Natural killer cell (primary cell): ENCODE measurements around the gene RFC4. TPM values are rescaled to one million over a fixed set of nuclear protein-coding genes. Genes with fewer than 3 reads are reported as not detected.

Experiments used
- ATAC-seq, 3 donors: fragments of 150-1000 bp in 2 of 3; fragments of 200-7000 bp in 1 of 3; cut with Tn5 transposase; 1 replicate in 1 of 3; 2 replicates in 2 of 3; pipeline ENCODE4 v1.10.0; 2021; ENCODE audit warnings: mild to moderate bottlenecking in 2 of 3, moderate library complexity in 2 of 3
- DNase-seq, 2 donors: peaks; one replicate each; pipeline versions ENCODE4 v3.0.0 to v3.0.0-alpha.2; 2013 to 2021; ENCODE audit warnings: mixed read lengths in 1 of 2
- H3K27ac ChIP-seq: one replicate; pipeline ENCODE4 v1.5.1; 2013; ENCODE audit warnings: mild to moderate bottlenecking, low read length
- H3K27me3 ChIP-seq: one replicate; pipeline ENCODE4 v1.6.1; 2013; ENCODE audit warnings: low read length; ENCODE audit not compliant: control insufficient read depth, insufficient read depth
- H3K36me3 ChIP-seq: one replicate; pipeline ENCODE4 v1.6.1; 2013; ENCODE audit warnings: low read length; ENCODE audit not compliant: control insufficient read depth, insufficient read depth
- H3K4me1 ChIP-seq: one replicate; pipeline ENCODE4 v1.6.1; 2013; ENCODE audit warnings: low read length; ENCODE audit not compliant: control insufficient read depth, insufficient read depth
- H3K4me3 ChIP-seq: one replicate; pipeline ENCODE4 v1.5.1; 2013; ENCODE audit warnings: low read length
- H3K9me3 ChIP-seq: one replicate; pipeline ENCODE4 v1.6.1; 2013; ENCODE audit warnings: low read length; ENCODE audit not compliant: control insufficient read depth, insufficient read depth
- H3K27ac Mint-ChIP-seq, 2 donors: one replicate each; pipeline ENCODE4 v1.8.0; 2022; ENCODE audit warnings: mild to moderate bottlenecking in 2 of 2, mixed read lengths in 2 of 2, moderate library complexity in 1 of 2
- H3K27me3 Mint-ChIP-seq, 2 donors: one replicate each; pipeline ENCODE4 v1.8.0; 2022; ENCODE audit warnings: low read depth in 2 of 2, mixed read lengths in 2 of 2
- H3K36me3 Mint-ChIP-seq: one replicate; pipeline ENCODE4 v1.8.0; 2022; ENCODE audit warnings: mixed read lengths
- H3K4me1 Mint-ChIP-seq, 2 donors: one replicate each; pipeline ENCODE4 v1.8.0; 2022; ENCODE audit warnings: mixed read lengths in 2 of 2
- H3K4me3 Mint-ChIP-seq: one replicate; pipeline ENCODE4 v1.8.0; 2022; ENCODE audit warnings: mild to moderate bottlenecking, moderate library complexity, mixed read lengths
- H3K9me3 Mint-ChIP-seq, 2 donors: one replicate each; pipeline ENCODE4 v1.8.0; 2022; ENCODE audit warnings: mixed read lengths in 2 of 2
- WGBS: methylation state at CpG from one replicate; pipeline ENCODE4 v1.1.7; 2013; ENCODE audit warnings: missing lambda C conversion rate; ENCODE audit not compliant: insufficient coverage; 5-methylcytosine and 5-hydroxymethylcytosine counted together
- intact Hi-C: fragments of 100-400 bp; cut with micrococcal nuclease; formaldehyde crosslinking; loops from one replicate; pipeline ENCODE4 v1.14.2; 2022
- total RNA-seq, 4 donors: library from RNA; stranded (reverse); fragments of 120-200 nt in 1 of 4; gene quantifications; one replicate each; pipeline versions ENCODE4 v1.2.3 to v1.2.4, GENCODE V29; 2013 to 2022
- TF ChIP-seq, protein P1 (sequence below): fragments of 200-600 bp; IDR thresholded peaks from one replicate; pipeline ENCODE4 v1.8.0; 2022; ENCODE audit warnings: antibody characterized with exemption

RFC4 gene
- total RNA-seq, 3 donors from 2014 or later (not counting 1 experiment from before 2014, with no cell fraction given): 16.8 to 21.6 (median 17.3) TPM

DNA sequence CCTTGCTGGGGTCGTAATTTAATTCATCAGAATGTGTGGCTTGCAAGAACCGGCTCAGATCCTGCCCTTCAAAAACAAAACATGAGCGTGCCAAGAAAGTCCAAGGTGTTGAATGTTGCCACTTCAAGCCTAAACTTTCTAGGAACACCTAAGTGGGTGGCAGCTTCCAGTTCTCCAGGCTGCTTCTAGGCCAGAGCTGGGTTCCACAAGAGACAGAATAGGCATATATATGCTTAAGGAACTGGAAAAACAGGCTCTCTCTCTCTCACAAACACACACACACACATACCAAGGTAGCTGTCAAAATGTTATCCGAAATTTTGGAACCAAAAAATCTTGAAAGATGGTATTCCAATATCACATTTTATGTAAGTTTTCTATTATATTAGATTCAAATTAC is 35.3 kb upstream of the RFC4 start:
- intact Hi-C loops: no loop called here

DNA sequence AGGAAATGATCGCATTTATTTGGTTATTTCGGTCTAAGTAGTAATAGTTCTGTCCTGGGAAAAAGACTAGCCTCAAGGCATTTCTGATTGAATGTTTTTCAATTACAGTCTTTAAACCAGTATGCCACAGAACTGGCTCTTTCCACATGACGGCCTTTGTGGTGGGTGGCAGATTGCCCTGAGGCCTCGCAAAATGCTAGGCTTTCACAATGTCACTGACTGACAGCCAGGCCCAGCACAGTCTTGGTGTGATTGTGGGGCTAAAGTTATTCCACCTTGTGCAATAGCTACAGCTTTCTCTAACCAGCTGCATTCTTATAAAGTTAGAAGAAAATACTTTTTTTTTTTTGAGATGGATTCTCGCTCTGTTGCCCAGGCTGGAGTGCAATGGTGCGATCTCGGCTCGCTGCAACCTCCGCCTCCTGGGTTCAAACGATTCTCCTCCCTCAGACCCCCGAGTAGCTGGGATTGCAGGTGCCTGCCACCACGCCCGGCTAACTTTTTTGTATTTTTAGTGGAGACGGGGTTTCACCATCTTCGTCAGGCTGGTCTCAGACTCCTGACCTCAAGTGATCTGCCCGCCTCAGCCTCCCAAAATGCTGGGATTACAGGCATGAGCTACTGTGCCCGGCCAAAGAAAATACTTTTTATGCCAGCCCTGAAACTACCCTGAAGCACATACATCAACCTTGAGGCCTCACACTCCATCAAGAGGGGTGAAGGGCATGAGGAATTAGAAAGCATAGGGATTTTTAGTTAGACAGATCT is 33.8 kb upstream of the RFC4 start:
- Histone ChIP-seq H3K27ac (no peak overlapping the region), H3K27me3 (no peaks in the 10 kb centered on the region), H3K4me1 (no peaks in the 10 kb centered on the region), H3K36me3 (no peaks in the 10 kb centered on the region), H3K4me3 (no peak overlapping the region), H3K9me3 (no peaks in the 10 kb centered on the region)
- no peaks in the 10 kb centered on the region for H3K4me1 Mint-ChIP-seq
- H3K36me3 Mint-ChIP-seq: no peaks in the 10 kb centered on the region
- H3K27me3 Mint-ChIP-seq: peaks cover 3 to 10% of the 10 kb centered on the region in 2 donors
- WGBS: 91% methylated on average over 17 of the region's 17 CpGs
- no peak for ATAC-seq
- TF ChIP-seq, protein P1, sequence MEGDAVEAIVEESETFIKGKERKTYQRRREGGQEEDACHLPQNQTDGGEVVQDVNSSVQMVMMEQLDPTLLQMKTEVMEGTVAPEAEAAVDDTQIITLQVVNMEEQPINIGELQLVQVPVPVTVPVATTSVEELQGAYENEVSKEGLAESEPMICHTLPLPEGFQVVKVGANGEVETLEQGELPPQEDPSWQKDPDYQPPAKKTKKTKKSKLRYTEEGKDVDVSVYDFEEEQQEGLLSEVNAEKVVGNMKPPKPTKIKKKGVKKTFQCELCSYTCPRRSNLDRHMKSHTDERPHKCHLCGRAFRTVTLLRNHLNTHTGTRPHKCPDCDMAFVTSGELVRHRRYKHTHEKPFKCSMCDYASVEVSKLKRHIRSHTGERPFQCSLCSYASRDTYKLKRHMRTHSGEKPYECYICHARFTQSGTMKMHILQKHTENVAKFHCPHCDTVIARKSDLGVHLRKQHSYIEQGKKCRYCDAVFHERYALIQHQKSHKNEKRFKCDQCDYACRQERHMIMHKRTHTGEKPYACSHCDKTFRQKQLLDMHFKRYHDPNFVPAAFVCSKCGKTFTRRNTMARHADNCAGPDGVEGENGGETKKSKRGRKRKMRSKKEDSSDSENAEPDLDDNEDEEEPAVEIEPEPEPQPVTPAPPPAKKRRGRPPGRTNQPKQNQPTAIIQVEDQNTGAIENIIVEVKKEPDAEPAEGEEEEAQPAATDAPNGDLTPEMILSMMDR: no peak
- no peak overlapping the region for H3K27ac Mint-ChIP-seq
- intact Hi-C loops: no loop called here
- H3K4me3 Mint-ChIP-seq: no peak overlapping the region
- H3K9me3 Mint-ChIP-seq: no peaks in the 10 kb centered on the region
- DNase-seq: no peak

More for the DNA sequence above, 35.3 kb upstream of the RFC4 start:
- H3K4me1 Mint-ChIP-seq: no peaks in the 10 kb centered on the region
- H3K36me3 Mint-ChIP-seq: no peaks in the 10 kb centered on the region
- WGBS: 87% methylated on average over 3 of the region's 4 CpGs
- no peak overlapping the region for H3K27ac ChIP-seq
- no peak overlapping the region for H3K27ac Mint-ChIP-seq
- H3K4me1 ChIP-seq: no peaks in the 10 kb centered on the region
- no peak overlapping the region for H3K4me3 Mint-ChIP-seq
- no peaks in the 10 kb centered on the region for H3K27me3 ChIP-seq
- ATAC-seq: no peak
- no peaks in the 10 kb centered on the region for H3K9me3 Mint-ChIP-seq
- H3K27me3 Mint-ChIP-seq: peaks cover 12% of the 10 kb centered on the region in 2 donors
- TF ChIP-seq, protein P1: no peak
- no peaks in the 10 kb centered on the region for H3K9me3 ChIP-seq
- DNase-seq: no peak
- H3K4me3 ChIP-seq: no peak overlapping the region
- H3K36me3 ChIP-seq: no peaks in the 10 kb centered on the region

DNA sequence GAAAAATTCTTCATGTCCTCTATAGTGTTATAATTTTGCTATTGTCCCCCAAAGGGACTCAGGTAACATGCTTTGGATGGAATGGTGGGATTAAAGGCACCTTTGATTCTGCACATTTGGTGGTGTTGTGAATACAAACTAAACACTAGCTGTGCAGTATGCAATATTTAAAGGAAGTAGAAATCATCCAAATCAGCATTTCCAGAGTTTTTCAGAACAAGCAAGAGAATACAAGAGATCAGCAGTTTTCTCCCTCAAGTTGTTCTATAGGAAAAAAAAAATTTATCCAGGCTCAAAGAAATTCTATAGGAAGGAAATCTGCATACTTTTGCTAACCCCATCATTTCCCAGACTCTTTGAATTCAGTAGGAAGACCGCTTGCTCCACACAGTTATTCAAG is 26.0 kb upstream of the RFC4 start:
- DNase-seq: no peak
- H3K4me3 Mint-ChIP-seq: no peak overlapping the region
- no peak for ATAC-seq

More for the DNA sequence above, 26.0 kb upstream of the RFC4 start:
- no peaks in the 10 kb centered on the region for H3K9me3 ChIP-seq
- WGBS: 100% methylated on average over 1 of the region's 1 CpG
- intact Hi-C loops: no loop called here
- Mint-ChIP-seq H3K9me3 (no peaks in the 10 kb centered on the region), H3K27ac (no peak overlapping the region), H3K4me1 (no peaks in the 10 kb centered on the region), H3K36me3 (no peaks in the 10 kb centered on the region), H3K27me3 (peaks cover 41 to 67% of the 10 kb centered on the region in 2 donors)
- H3K27me3 ChIP-seq: peaks cover 27% of the 10 kb centered on the region
- peaks cover 6% of the 10 kb centered on the region for H3K4me1 ChIP-seq
- no peak overlapping the region for H3K4me3 ChIP-seq
- no peaks in the 10 kb centered on the region for H3K36me3 ChIP-seq
- TF ChIP-seq, protein P1: no peak
- no peak overlapping the region for H3K27ac ChIP-seq
